GM12891 (cell line): ENCODE measurements around the gene TMCO4.

Experiments used
- PAX5 ChIP-seq: IDR thresholded peaks from 2 replicates; pipeline ENCODE4 v1.6.1; 2011; ENCODE audit warnings: low read length, moderate library complexity, mild to moderate bottlenecking; ENCODE audit not compliant: insufficient read depth, severe bottlenecking
- POLR2A ChIP-seq: IDR thresholded peaks from 2 replicates; pipeline ENCODE4 v1.6.1; 2011; ENCODE audit warnings: low read depth, low read length, control low read depth
- POLR2AphosphoS5 ChIP-seq: IDR thresholded peaks from 2 replicates; pipeline ENCODE4 v1.6.1; 2011; ENCODE audit warnings: low read depth, low read length, control low read depth
- POU2F2 ChIP-seq: IDR thresholded peaks from 2 replicates; pipeline ENCODE4 v1.6.1; 2011; ENCODE audit warnings: low read depth, mild to moderate bottlenecking, control low read depth, low read length, moderate library complexity
- SPI1 ChIP-seq: IDR thresholded peaks from 2 replicates; pipeline ENCODE4 v1.6.1; 2011; ENCODE audit warnings: low read depth, low read length, control low read depth
- TAF1 ChIP-seq: IDR thresholded peaks from 2 replicates; pipeline ENCODE4 v1.6.1; 2011; ENCODE audit warnings: low read depth, low read length, control low read depth

GRCh38 chr1:19809044-19809750 lies 9.5 kb upstream of the TMCO4 start:
- no peak for TF ChIP-seq SPI1
- no peak for TF ChIP-seq POLR2A
- TF ChIP-seq POLR2AphosphoS5: no peak
- TF ChIP-seq PAX5: no peak
- TF ChIP-seq TAF1: no peak
- no peak for TF ChIP-seq POU2F2
